Frontal cortex (tissue), 4 donors: ENCODE data around the gene NUP205. TPM values are rescaled to one million over a fixed set of nuclear protein-coding genes. Genes with fewer than 3 reads are reported as not detected.
A peak's percentile ranks its signal among the peaks of the same experiment; 100 is the strongest.

Experiments used
- DNase-seq, 2 donors: peaks; one replicate each; pipeline ENCODE4 v3.0.0; 2012; ENCODE audit warnings: low spot score in 2 of 2
- FAIRE-seq: peaks from 2 replicates; lab custom pipeline; 2012; peaks lifted over from hg19 to GRCh38; lab: Jason Lieb, UNC
- total RNA-seq: library from RNA; depleted of rRNA; stranded (reverse); fragments of >200 nt; gene quantifications from one replicate; pipeline ENCODE4 v1.2.3, GENCODE V29; 2014
- donor health status: control.
- donor health status: control.
- donor health status: control.

Gene NUP205
- total RNA-seq, 1 donor from 2014 or later: 62.8 TPM

- no peak for DNase-seq
- FAIRE-seq: no peak
These were observed 18.1 kb upstream of the NUP205 start for GRCh38 chr7:135539629-135540028.

GRCh38 chr7:135541029-135541428 is 16.7 kb upstream of the NUP205 start:
- no peak for DNase-seq
- FAIRE-seq: no peak

GRCh38 chr7:135550196-135550595 is 7.5 kb upstream of the NUP205 start:
- FAIRE-seq (no peak), DNase-seq (no peak)

GRCh38 chr7:135552148-135552547 is 5.6 kb upstream of the NUP205 start:
- FAIRE-seq (no peak), DNase-seq (no peak)

- DNase-seq (no peak), FAIRE-seq (no peak)
These were observed 4.4 kb upstream of the NUP205 start for GRCh38 chr7:135553346-135553745.

GRCh38 chr7:135558337-135558767 is 635 bp downstream of the NUP205 start:
- DNase-seq (peak in 1 of 2 donors; percentile 68), FAIRE-seq (no peak)

GRCh38 chr7:135558881-135559280 is 1.2 kb downstream of the NUP205 start:
- FAIRE-seq: no peak
- no peak for DNase-seq

GRCh38 chr7:135560631-135561030 is 2.9 kb downstream of the NUP205 start:
- DNase-seq: no peak
- FAIRE-seq: no peak

GRCh38 chr7:135562720-135563119 is 5.0 kb downstream of the NUP205 start:
- FAIRE-seq (no peak), DNase-seq (no peak)

- FAIRE-seq (no peak), DNase-seq (no peak)
These were observed 14.1 kb downstream of the NUP205 start for GRCh38 chr7:135571834-135572233.

GRCh38 chr7:135573541-135573940 is 15.8 kb downstream of the NUP205 start:
- DNase-seq (no peak), FAIRE-seq (no peak)

GRCh38 chr7:135575296-135575695 is 17.6 kb downstream of the NUP205 start:
- FAIRE-seq (no peak), DNase-seq (no peak)

- FAIRE-seq: no peak
- no peak for DNase-seq
These were observed 20.9 kb downstream of the NUP205 start for GRCh38 chr7:135578569-135578968.

GRCh38 chr7:135584362-135585353 is 26.9 kb downstream of the NUP205 start:
- DNase-seq (no peak), FAIRE-seq (no peak)

GRCh38 chr7:135597181-135597925 is 39.6 kb downstream of the NUP205 start:
- DNase-seq: no peak
- FAIRE-seq: no peak

- FAIRE-seq (no peak), DNase-seq (peak in 1 of 2 donors; percentile 12)
These were observed 40.2 kb downstream of the NUP205 start for GRCh38 chr7:135597926-135598305.

GRCh38 chr7:135599471-135599870 is 41.8 kb downstream of the NUP205 start:
- DNase-seq (no peak), FAIRE-seq (no peak)

- FAIRE-seq (no peak), DNase-seq (no peak)
These were observed 42.5 kb downstream of the NUP205 start for GRCh38 chr7:135600226-135600625.

- FAIRE-seq (no peak), DNase-seq (no peak)
These were observed 43.5 kb downstream of the NUP205 start for GRCh38 chr7:135601182-135601581.

GRCh38 chr7:135602304-135602703 is 44.6 kb downstream of the NUP205 start:
- FAIRE-seq (no peak), DNase-seq (no peak)

GRCh38 chr7:135616136-135616535 is 58.4 kb downstream of the NUP205 start:
- FAIRE-seq (no peak), DNase-seq (no peak)
